Measurements from ENCODE around the gene RHEX.
"Not testable (repeated sequence)": the region's sequence is repeated elsewhere in the genome, so short reads cannot be mapped to it uniquely, and the experiment has no call there.

RHEX gene

DNA sequence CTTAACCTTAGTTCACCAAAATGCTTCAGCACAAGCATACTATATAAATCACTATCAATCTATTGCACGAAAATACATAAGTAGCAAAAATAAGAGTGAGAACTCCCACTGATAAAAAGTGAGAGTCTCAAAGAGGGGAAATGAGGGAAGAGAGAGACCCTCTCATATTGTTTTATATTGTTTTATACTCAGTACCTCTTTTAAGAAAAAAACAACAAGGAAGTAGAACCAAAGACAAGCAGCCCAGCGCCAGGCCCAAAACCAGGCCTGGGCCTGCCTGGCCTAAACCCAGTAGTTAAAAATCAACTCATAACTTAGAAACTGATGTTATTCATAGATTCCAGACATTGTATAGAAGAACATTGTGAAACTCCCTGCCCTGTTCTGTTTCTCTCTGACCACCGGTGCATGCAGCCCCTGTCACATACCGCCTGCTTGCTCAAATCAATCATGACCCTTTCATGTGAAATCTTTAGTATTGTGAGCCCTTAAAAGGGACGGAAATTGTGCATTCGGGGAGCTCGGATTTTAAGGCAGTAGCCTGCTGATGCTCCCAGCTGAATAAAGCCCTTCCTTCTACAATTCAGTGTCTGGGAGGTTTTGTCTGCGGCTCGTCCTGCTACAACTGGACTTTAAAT, 5.4 kb downstream of the RHEX start:
- in situ Hi-C loops (cut with MboI; ENCODE audit: low sequenced_read_pairs) = not testable (repeated sequence)

DNA sequence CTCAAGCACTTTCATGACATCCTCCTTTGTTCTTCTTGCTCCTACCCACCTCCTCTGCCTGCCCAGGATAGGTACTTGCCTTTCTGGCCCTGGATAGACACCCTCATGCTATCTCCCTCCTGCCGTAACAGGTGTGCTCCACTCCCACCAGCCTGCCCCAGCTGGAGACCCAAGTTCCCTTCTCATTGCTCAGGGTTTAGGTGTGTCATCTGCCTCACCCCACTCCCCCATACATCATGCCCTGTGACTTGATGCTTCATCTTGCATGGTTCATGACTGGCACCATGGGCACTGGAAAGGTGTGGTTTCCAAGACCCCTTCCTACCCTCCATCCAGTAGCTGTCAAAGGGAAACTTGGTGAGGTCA, 5.9 kb downstream of the RHEX start:
- in situ Hi-C loops (cut with MboI; ENCODE audit: low sequenced_read_pairs) = no loop called here

DNA sequence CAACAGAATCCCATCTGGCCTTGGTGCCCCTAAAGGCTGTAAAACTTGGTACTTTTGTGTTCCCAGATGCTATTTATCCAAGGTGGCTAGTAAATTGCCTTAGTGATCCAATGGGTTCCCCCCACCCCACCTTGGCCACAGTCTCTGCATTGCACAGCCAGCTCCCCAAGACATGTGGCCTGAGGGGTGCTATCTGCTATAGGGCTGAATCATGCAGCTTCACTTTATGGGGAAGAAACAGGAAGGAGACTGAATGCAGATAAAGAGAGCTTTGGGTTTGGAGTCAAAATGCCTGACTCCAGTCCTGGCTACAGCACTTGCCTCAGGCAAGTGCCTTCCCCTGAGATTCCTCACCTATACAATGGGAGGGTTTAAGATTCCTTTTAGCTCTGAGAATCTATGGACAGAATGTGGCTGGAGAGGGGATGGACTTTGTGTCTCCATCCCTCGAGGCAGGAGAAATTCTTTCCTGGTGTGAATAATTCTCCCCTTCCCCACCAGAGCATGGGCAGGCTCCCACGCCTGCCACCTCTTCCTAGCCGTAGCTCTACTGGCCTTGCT, 6.5 kb downstream of the RHEX start:
- in situ Hi-C loops (cut with MboI; ENCODE audit: low sequenced_read_pairs) = no loop called here

DNA sequence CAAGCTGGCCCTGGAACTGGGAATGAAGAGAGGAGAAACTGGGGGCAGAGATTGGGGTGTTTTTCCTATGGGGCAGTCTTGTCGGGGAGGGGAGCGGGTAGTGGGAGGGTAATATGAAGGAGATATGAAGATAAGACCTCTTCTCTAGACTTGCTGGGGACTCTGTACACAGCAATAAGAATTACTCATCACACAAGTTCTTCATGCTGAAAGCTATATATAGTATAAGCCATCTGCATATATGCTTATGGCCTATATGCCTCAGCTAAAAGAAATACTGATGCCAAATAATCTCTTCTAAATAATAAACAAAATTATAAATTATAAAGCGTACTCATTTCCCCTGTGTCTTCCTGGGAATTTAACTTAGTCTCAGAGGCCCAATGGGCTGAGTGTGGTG, 7.9 kb downstream of the RHEX start:
- in situ Hi-C loops (cut with MboI; ENCODE audit: low sequenced_read_pairs) = no loop called here

DNA sequence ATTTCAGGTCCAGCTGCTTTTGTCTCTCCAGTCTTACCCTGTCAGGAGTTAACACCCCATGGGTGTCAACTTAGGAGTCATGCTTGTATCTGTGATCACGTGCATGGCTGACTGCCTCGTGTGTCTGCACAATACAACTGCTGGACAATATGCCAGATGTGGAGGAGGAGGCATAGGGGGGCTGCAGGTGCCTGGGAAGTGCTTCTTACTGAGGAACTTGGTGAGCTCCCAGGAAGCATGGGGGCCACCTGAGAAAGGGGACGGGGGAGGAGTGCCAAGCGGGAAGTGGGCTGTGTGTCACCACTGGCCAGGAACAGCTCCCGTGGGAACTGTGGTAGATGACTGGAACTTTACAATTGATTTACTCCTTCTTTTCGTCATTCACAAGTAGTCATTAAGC, 9.5 kb downstream of the RHEX start:
- in situ Hi-C loops (cut with MboI; ENCODE audit: low sequenced_read_pairs) = no loop called here

DNA sequence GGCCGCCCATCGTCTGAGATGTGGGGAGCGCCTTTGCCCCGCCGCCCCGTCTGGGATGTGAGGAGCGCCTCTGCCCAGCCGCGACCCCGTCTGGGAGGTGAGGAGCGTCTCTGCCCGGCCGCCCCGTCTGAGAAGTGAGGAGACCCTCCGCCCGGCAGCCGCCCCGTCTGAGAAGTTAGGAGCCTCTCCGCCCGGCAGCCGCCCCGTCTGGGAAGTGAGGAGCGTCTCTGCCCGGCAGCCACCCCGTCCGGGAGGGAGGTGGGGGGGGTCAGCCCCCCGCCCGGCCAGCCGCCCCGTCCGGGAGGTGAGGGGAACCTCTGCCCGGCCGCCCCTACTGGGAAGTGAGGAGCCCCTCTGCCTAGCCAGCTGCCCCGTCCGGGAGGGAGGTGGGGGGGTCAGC, 11.0 kb downstream of the RHEX start:
- in situ Hi-C loops (cut with MboI; ENCODE audit: low sequenced_read_pairs) = not testable (repeated sequence)

DNA sequence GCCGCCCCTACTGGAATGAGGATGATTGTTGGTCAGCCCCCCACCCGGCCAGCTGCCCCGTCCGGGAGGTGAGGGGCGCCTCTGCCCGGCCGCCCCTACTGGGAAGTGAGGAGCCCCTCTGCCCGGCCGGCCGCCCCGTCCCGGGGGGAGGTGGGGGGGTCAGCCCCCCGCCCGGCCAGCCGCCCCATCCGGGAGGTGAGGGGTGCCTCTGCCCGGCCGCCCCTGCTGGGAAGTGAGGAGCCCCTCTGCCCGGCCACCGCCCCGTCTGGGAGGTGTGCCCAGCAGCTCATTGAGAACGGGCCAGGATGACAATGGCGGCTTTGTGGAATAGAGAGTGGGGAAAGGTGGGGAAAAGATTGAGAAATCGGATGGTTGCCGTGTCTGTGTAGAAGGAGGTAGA, 11.5 kb downstream of the RHEX start:
- in situ Hi-C loops (cut with MboI; ENCODE audit: low sequenced_read_pairs) = not testable (repeated sequence)

DNA sequence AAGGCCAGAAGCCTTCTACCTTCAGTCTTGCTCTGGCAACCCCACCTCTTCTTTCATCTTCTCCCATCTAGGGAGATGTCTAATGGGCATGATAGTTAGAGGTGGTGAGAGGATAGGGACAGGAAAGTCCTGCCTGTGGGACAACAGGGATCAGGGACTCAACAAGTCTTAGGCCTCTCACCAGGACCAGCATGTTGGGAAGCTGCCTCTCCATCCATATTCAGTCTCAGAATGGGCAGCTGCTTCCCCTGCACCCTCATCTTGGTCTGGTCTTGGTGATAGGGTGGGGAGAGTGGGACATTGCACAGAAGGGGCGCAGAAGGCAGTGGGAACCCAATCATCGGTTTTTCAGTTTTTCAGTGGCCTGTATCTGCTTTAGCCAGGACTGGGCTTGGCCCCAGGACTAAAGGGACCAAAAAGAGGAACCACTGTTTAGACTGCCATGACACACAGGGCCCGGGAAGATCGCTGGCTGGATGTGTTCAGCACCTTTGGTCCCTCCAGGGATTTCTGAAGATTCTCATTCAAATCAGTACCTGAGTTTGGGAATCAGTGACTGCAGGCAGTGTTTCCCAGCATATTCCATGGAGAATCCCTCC, 12.7 kb downstream of the RHEX start:
- in situ Hi-C loops (cut with MboI; ENCODE audit: low sequenced_read_pairs) = no loop called here

DNA sequence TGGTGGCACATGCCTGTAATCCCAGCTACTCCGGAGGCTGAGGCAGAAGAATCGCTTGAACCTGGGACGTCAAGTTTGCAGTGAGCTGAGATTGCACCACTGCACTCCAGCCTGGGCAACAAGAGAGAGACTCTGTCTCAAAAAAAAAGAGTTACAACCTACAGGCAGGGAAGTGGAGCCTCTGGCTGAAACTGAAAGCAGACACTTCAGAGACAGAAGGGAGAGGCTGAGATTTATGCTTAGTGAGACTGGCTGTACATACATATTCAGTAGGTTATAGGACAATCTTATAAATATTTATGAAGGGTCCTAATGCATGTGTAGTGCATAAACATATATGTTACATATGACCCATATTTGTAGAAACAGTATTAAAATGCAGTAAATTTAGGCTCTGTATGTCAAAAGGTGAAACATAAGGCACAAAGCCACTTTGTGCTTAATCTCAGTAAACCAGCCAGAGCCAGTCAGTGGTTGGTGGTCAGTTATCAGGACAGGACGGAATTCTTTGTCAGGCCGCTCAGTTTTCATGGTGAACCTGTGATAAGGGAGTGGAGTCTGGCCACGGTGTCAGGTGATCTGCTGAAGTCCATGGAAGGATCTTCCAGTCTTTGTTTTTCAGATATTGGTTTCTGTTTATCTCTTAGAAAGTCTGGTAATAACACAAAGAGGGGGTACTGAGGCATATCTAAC, 13.7 kb downstream of the RHEX start:
- in situ Hi-C loops (cut with MboI; ENCODE audit: low sequenced_read_pairs) = no loop called here

DNA sequence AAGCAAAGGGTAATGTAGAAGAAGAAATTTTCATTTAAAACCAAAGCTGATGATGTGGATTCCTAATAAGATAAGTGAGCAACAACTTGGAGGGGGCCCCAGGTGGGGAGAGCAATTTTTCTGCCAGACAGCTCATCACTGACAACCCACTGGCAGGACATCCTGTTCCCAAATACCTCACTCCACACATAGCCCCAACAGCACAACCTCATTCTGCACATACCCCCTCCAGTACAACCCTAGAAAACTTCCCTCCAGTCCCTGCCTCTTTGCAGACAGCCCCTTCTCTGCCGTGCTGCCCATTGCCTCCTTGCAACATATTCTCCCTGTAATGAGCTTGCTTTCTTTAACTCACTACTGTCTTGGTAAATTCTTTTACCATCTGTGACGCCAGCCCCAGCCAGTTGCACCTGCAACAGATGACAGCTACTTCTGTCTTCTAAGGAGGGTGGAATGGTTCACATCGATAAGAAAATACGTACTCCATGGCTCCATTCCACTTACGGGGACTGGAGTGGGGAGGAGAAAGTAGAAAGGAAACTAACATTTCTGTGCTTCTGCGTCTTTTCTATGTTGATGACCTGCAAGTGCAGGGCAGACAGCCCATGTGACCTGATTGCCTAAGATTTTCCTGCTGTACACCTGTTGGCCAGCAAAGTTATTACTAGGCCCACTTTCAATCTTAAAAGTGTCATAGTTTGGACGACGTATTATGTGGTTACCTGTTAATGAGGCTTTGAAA, 14.7 kb downstream of the RHEX start:
- in situ Hi-C loops (cut with MboI; ENCODE audit: low sequenced_read_pairs) = no loop called here

DNA sequence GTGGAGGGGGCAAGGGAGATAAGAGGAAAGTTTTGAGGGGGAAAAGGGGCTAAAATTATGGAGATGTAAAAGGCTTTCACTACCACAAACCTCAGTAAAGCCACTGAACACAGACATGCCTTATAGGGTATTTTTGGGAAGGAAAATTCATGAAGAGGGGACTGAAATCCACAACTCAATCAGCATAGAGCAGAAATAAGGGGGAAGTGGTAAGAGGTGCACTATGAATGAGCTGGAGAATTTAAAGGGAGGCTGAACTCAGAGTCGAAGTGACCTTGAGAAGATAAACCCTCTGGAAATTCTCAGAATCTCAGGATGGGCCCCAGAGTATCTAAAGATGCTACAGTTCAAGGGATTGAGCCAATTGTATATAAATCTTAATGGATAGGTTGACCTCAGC, 15.3 kb downstream of the RHEX start:
- in situ Hi-C loops (cut with MboI; ENCODE audit: low sequenced_read_pairs) = no loop called here

DNA sequence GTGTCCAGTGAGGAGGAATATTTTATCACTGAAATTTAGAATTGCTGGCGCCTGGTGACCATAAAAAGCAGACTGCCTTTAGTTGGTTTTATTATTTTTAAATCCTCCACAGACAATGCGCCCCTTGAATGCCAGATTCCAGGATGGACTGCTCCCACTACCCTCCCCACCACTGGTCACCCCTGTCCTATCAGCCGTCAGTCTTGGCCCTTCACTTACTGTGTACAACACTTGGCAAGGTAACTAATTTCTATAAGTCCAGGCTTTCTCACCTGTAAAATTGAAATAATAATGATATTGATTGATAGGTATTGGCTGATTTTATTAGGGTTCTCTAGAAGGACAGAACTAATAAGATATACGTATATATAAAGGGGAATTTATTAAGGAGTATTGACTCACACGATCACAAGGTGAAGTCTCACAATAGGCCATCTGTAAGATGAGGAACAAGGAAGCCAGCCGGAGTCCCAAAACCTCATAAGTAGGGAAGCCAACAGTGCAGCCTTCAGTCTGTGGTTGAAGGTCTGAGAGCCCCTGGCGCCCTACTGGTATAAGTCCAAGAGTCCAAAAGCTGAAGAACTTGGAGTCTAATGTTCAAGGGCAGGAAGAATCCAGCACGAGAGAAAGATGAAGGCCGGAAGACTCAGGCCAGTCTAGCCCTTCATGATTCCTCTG, 17.8 kb downstream of the RHEX start:
- in situ Hi-C loops (cut with MboI; ENCODE audit: low sequenced_read_pairs) = no loop called here

DNA sequence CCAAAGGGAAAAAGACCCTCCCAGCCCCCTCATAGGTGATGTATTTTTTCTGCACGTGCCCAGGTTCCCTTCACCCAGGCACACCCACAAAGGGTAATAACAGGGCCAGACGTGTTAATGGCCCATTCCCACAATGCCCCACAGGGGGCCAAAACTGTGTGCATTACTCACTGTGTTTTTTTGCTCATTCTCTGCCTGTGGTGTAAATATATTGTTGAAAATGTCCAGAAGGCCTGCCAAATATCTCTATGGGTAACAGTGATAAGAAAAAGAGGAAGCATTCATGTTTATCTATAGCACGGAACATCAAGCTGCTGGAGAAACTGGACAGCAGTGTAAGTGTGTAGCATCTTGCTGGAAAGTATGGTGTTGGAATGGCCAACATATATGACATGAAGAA, 21.9 kb downstream of the RHEX start:
- in situ Hi-C loops (cut with MboI; ENCODE audit: low sequenced_read_pairs) = no loop called here

DNA sequence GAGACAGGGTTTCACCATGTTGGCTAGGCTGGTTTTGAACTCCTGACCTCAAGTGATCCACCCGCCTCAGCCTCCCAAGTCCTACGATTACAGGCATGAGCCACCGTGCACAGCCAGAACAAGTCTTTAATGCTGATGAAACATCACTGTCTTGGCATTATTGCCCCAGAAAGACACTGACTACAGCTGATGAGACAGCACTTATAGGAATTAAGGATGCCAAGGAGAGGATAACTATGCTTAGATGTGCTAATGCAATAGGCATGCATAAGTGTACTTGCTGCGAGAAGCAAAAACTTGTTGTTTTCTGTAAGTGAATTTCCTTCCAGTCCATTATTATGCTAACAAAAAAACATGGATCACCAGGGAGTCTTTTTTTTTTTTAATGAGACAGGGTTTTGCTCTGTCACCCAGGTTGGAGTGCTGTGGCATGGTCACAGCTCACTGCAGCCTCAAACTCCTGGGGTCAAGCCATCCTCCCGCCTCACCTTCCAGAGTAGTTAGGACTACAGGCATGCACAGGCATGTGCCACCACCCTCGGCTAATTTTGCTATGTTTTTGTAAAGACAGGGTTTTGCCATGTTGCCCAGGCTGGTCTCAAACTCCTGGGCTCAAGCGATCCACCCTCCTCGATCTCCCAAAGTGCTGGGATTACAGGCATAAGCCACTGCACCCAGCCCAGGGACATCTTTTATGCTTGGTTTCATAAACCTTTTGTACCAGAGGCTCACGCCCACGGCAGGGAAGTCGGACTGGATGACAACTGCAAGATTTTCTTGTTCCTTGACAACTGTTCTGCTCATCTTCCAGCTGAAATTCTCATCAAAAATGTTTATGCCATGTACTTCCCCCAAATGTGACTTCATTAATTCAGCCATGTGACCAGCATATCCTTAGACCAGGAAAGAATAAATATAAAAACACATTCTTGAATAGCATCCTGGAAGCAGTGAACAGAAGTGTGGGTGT, 23.1 kb downstream of the RHEX start:
- in situ Hi-C loops (cut with MboI; ENCODE audit: low sequenced_read_pairs) = no loop called here

DNA sequence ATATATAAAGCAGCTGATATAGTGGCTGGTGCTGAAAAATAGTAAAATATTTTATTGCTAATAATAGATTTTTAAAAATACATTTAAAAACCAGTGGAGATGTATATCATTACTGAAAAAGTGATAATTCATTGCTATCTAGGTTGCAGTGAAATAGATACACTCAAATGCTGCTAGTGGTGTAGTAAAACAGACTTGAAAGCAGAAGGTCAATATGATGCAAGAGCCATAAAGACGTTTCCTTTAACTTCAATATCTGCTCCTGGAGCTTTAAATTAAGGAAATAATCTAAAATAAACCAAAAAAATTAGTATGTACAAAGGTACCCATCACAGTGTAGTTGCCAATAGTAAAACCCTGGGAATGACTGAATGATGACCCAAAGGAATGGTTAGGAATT, 26.2 kb downstream of the RHEX start:
- in situ Hi-C loops (cut with MboI; ENCODE audit: low sequenced_read_pairs) = no loop called here

DNA sequence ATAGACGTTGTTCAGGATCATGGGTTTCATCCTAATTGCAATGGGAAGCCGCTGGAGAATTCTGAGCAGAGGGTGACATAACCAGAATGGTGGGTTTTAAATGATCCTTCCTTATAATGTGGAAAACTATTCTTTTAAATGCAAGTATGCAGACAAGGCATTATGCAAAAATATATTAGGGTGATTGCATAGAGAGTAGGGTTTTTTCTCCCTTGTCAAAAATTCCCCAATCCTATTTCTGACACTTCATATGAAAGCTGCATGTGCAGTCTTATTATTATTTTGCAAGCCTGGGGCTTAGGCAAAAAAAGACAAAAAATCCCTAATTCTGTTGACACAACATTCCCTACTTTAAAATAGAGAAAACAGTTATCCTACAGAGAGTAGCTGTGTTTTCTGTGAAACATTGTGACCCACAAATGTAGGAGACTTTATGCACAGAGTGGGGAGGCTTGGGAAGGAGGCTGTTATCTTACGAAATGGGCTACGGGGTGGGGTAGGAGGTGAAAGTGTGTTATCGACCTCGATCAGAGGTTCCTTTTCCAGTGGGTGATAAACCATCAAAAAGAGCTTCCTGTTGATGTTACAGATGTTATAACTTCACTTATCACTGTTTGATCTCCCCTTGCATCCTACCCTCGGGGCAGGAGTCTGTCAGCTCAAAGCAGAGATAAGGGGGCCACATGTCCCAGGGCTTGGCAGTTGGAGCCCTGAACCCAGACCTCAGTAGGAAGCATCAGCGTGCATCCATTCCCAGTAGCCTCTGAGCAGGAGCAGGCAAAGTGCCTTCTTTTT, 27.2 kb downstream of the RHEX start:
- in situ Hi-C loops (cut with MboI; ENCODE audit: low sequenced_read_pairs) = no loop called here

DNA sequence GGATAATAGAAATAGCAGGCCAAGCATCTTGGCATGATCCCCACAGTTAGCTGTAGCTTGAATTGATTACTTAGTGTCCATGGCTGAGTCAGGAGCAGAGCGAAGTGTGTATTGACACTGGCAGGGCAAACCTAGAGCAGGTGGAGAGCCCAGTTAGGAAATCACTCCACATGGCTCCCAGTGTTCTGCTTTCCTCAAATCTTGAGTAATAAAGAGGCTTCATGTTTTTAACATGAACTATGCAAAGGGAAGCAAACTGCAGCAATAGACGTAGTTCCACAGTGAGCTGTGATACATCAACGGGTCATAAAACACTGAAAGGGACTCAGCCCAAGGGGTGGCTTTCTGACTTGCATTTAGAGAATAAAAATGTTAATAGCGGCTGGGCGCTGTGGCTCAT, 28.9 kb downstream of the RHEX start:
- in situ Hi-C loops (cut with MboI; ENCODE audit: low sequenced_read_pairs) = no loop called here

DNA sequence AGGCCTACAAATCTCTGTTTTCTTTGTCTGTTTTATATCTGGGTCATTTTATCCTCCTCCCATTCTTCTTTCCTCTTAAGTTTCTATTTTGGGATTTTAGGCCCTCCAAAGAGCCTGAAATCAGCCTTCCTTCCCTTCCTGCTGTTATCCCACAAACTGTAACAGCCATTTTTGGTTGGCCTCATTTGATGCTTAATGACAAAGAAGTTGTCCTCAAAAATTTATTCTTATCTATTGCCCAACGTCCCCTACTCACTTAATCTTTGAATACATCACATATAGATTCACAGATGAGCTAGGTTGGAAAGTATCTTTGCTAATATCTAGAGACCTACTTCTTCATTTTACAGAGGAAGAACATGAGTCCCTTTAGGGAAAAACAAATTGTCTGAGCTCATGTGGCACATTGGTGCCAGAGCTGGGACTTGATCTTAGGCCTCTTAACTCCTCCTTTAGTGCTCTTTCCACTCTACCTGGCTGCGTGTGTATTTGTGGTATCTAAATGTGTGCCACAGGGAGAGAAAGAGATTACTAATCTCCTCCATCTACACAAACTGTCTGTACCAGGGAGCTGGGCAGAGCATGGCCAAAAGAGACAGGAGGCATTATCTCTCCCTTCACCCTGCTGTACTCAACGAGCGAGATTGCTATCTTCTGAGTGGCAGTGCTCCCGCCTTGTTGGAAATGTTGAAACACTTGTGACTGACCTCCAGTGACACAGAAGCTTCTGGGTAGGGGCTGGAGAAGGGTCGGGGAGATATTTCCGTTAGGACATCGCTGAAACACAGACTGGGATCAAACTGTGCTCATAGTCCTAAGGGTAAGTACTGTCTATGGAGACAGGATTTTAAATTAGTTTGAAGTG, 30.1 kb downstream of the RHEX start:
- in situ Hi-C loops (cut with MboI; ENCODE audit: low sequenced_read_pairs) = no loop called here

All from HL-60/S4 (cell line).